ENCODE results near the gene SLC6A5. TPM values are rescaled to one million over a fixed set of nuclear protein-coding genes. Genes with fewer than 3 reads are reported as not detected.

The SLC6A5 gene
- total and polyA plus RNA-seq, 2 donors (not counting 3 experiments of a cell fraction or from before 2014, with no cell fraction given): not detected

- no peaks in the 10 kb centered on the region for H3K36me3 ChIP-seq (ENCODE audit: control insufficient read depth in 2 of 2, extremely low read depth in 1 of 2, insufficient read depth in 2 of 2, low read length in 2 of 2)
- intact Hi-C loops (cut with micrococcal nuclease): no loop called here
- no peaks in the 10 kb centered on the region for H3K27me3 ChIP-seq (ENCODE audit: control insufficient read depth in 2 of 2, insufficient read depth in 2 of 2, low read length in 2 of 2)
- DNase-seq (ENCODE audit: low read depth, low spot score) (no peak), FAIRE-seq (no peak)
- dilution Hi-C loops (cut with MboI; ENCODE audit: extremely low pct_ligation_motif_present, low sequenced_read_pairs): no loop called here
- no peak overlapping the region for H3K27ac ChIP-seq (ENCODE audit: insufficient read depth, low read depth, low read length)
- no peak overlapping the region for H3K4me3 ChIP-seq (replicated peaks in 1 of 3; ENCODE audit: insufficient read depth in 1 of 3, low read depth in 1 of 3, low read length in 3 of 3)
- TF ChIP-seq MYC (IDR thresholded peaks at IDR 0.05; ENCODE audit: low read depth, low read length) (no peak), EZH2 (IDR thresholded peaks at IDR 0.05; ENCODE audit: borderline replicate concordance, low read depth, low read length, severe bottlenecking) (no peak), JUN (IDR thresholded peaks at IDR 0.05; ENCODE audit: borderline replicate concordance, insufficient read depth, insufficient read length, low read depth) (no peak), MAX (IDR thresholded peaks at IDR 0.05; ENCODE audit: insufficient read depth, insufficient read length) (no peak), POLR2AphosphoS5 (IDR thresholded peaks at IDR 0.05; ENCODE audit: insufficient read depth, low read depth, low read length) (no peak), POLR2A (IDR thresholded peaks at IDR 0.05; ENCODE audit: low read depth, low read length) (no peak), FOS (IDR thresholded peaks at IDR 0.05; ENCODE audit: borderline replicate concordance, insufficient read depth, low read length) (no peak), GATA2 (IDR thresholded peaks at IDR 0.05; ENCODE audit: insufficient read depth, insufficient read length, low read depth, low read length) (no peak), CTCF (IDR thresholded peaks at IDR 0.05; ENCODE audit: extremely low read depth in 1 of 2, insufficient read depth in 1 of 2, low read depth in 1 of 2, low read length in 2 of 2) (no peak)
- H2AFZ ChIP-seq (ENCODE audit: low read depth, low read length): no peak overlapping the region
- ChIA-PET POLR2A (no interaction called here), CTCF (no interaction called here)
- H3K4me1 ChIP-seq (ENCODE audit: control insufficient read depth, extremely low read depth, insufficient read depth, low read length): no peaks in the 10 kb centered on the region
- no peaks in the 10 kb centered on the region for H3K9me1 ChIP-seq (replicated peaks; ENCODE audit: control insufficient read depth, extremely low read depth, insufficient read depth, low read length)
- BruUV-seq (replicated peaks): no TSS peak
- H3K79me2 ChIP-seq (ENCODE audit: control insufficient read depth, insufficient read depth, low read length): no peaks in the 10 kb centered on the region
- no peak overlapping the region for H3K9ac ChIP-seq (replicated peaks; ENCODE audit: extremely low read depth, insufficient read depth, low read length)
- H3K4me2 ChIP-seq (ENCODE audit: insufficient read depth, low read length): no peak overlapping the region
- H3K9me3 ChIP-seq (replicated peaks; ENCODE audit: control insufficient read depth, insufficient read depth, low read length): no peaks in the 10 kb centered on the region
- no peaks in the 10 kb centered on the region for H4K20me1 ChIP-seq (replicated peaks; ENCODE audit: control insufficient read depth, extremely low read depth, insufficient read depth, low read length)
Observed at GRCh38 chr11:20634044-20634443, 34.6 kb downstream of the SLC6A5 start.

All from endothelial cell of umbilical vein (primary cell).